HEK293 (cell line): Measurements from ENCODE around the gene CORO7.
A peak's percentile ranks its signal among the peaks of the same experiment; 100 is the strongest.

Experiments
- CTCF ChIA-PET: fragments of 350-600 bp; formaldehyde crosslinking; extraction: SDS; loops from one replicate; lab custom pipeline; 2021; ENCODE audit warnings: antibody characterized with exemption; lab: Yijun Ruan, JAX
- POLR2A ChIA-PET: fragments of 300-600 bp; formaldehyde crosslinking; extraction: SDS; loops from one replicate; lab custom pipeline; 2020; ENCODE audit warnings: antibody characterized with exemption, inconsistent platforms; lab: Yijun Ruan, JAX
- H3K27ac ChIP-seq: fragments of 200-500 bp; sonication (Bioruptor generic); 2 replicates; pipeline ENCODE4 v1.5.1; 2014; ENCODE audit warnings: low read depth, low read length, control low read depth, inconsistent platforms; ENCODE audit errors: extremely low read depth
- H3K36me3 ChIP-seq, 2 experiments: fragments of 200-500 bp in 1 of 2; sonication (Bioruptor generic) in 1 of 2; 1 replicate in 1 of 2; 2 replicates in 1 of 2; pipeline ENCODE4 v1.5.1; 2014 to 2017; ENCODE audit warnings: inconsistent platforms in 2 of 2, low read length in 2 of 2; ENCODE audit not compliant: control insufficient read depth in 2 of 2, insufficient read depth in 1 of 2
- H3K4me1 ChIP-seq: fragments of 200-500 bp; sonication (Bioruptor generic); 2 replicates; pipeline ENCODE4 v1.5.1; 2014; ENCODE audit warnings: mild to moderate bottlenecking, low read length, inconsistent platforms; ENCODE audit not compliant: control insufficient read depth, insufficient read depth
- H3K4me3 ChIP-seq: 2 replicates; pipeline ENCODE4 v1.5.1; 2011; ENCODE audit warnings: low read depth, mild to moderate bottlenecking, control low read depth, low read length, moderate library complexity
- H3K9me3 ChIP-seq: fragments of 200-500 bp; sonication (Bioruptor generic); 2 replicates; pipeline ENCODE4 v1.5.1; 2014; ENCODE audit warnings: low read depth, low read length, inconsistent platforms; ENCODE audit not compliant: control insufficient read depth, insufficient read depth
- GLIS1 ChIP-seq: fragments of 450-650 bp; formaldehyde crosslinking; IDR thresholded peaks from 2 replicates; pipeline ENCODE4 v1.5.1; 2016; ENCODE audit warnings: missing biosample characterization, missing genetic modification characterization
- HOXD13 ChIP-seq: sonication (generic); formaldehyde crosslinking; IDR thresholded peaks from 2 replicates; pipeline ENCODE4 v1.8.0; 2022; ENCODE audit warnings: missing genetic modification reagents, borderline replicate concordance
- IKZF3 ChIP-seq: fragments of 450-650 bp; IDR thresholded peaks from 2 replicates; pipeline ENCODE4 v1.5.0; 2018; ENCODE audit warnings: missing biosample characterization, mild to moderate bottlenecking, missing genetic modification characterization, moderate library complexity
- MZF1 ChIP-seq: fragments of 450-650 bp; formaldehyde crosslinking; IDR thresholded peaks from 2 replicates; pipeline ENCODE4 v1.5.1; 2017; ENCODE audit warnings: missing biosample characterization, missing genetic modification characterization, borderline replicate concordance
- ZBTB10 ChIP-seq: fragments of 450-650 bp; formaldehyde crosslinking; IDR thresholded peaks from 2 replicates; pipeline ENCODE4 v1.5.1; 2016; ENCODE audit warnings: missing biosample characterization, missing genetic modification characterization
- ZBTB20 ChIP-seq: fragments of 450-650 bp; formaldehyde crosslinking; IDR thresholded peaks from 2 replicates; pipeline ENCODE4 v1.5.1; 2016; ENCODE audit warnings: missing biosample characterization, missing genetic modification characterization
- ZBTB44 ChIP-seq: fragments of 450-650 bp; IDR thresholded peaks from 2 replicates; pipeline ENCODE4 v1.5.1; 2018; ENCODE audit warnings: missing biosample characterization, mild to moderate bottlenecking, missing genetic modification characterization
- ZFP37 ChIP-seq: fragments of 450-650 bp; formaldehyde crosslinking; IDR thresholded peaks from 2 replicates; pipeline ENCODE4 v1.5.1; 2016; ENCODE audit warnings: missing biosample characterization, missing genetic modification characterization
- ZFP41 ChIP-seq: fragments of 450-650 bp; formaldehyde crosslinking; IDR thresholded peaks from 2 replicates; pipeline ENCODE4 v1.5.1; 2016; ENCODE audit warnings: missing biosample characterization, missing genetic modification characterization, borderline replicate concordance
- ZNF121 ChIP-seq: fragments of 450-650 bp; formaldehyde crosslinking; IDR thresholded peaks from 2 replicates; pipeline ENCODE4 v1.5.1; 2016; ENCODE audit warnings: missing biosample characterization, missing genetic modification characterization
- ZNF146 ChIP-seq: fragments of 450-650 bp; formaldehyde crosslinking; IDR thresholded peaks from 2 replicates; pipeline ENCODE4 v1.5.1; 2016; ENCODE audit warnings: missing biosample characterization, missing genetic modification characterization
- ZNF2 ChIP-seq: fragments of 450-650 bp; formaldehyde crosslinking; IDR thresholded peaks from 2 replicates; pipeline ENCODE4 v1.5.1; 2016; ENCODE audit warnings: missing biosample characterization, missing genetic modification characterization
- ZNF335 ChIP-seq: fragments of 450-650 bp; formaldehyde crosslinking; conservative IDR thresholded peaks from 2 replicates; pipeline ENCODE4 v1.5.1; 2016; ENCODE audit warnings: missing biosample characterization, missing genetic modification characterization
- ZNF37A ChIP-seq: fragments of 450-650 bp; IDR thresholded peaks from 2 replicates; pipeline ENCODE4 v1.5.1; 2018; ENCODE audit warnings: missing biosample characterization, missing genetic modification characterization
- ZNF416 ChIP-seq: fragments of 450-650 bp; formaldehyde crosslinking; IDR thresholded peaks from 2 replicates; pipeline ENCODE4 v1.5.1; 2016; ENCODE audit warnings: missing biosample characterization, missing genetic modification characterization
- ZNF549 ChIP-seq: fragments of 450-650 bp; IDR thresholded peaks from 2 replicates; pipeline ENCODE4 v1.5.1; 2018; ENCODE audit warnings: missing biosample characterization, missing genetic modification characterization, mild to moderate bottlenecking, inconsistent platforms, moderate library complexity
- ZNF580 ChIP-seq: fragments of 450-650 bp; formaldehyde crosslinking; IDR thresholded peaks from 2 replicates; pipeline ENCODE4 v1.5.1; 2016; ENCODE audit warnings: missing biosample characterization, missing genetic modification characterization
- ZNF600 ChIP-seq: fragments of 450-650 bp; formaldehyde crosslinking; IDR thresholded peaks from 2 replicates; pipeline ENCODE4 v1.5.1; 2016; ENCODE audit warnings: missing biosample characterization, missing genetic modification characterization
- ZNF623 ChIP-seq: fragments of 450-650 bp; formaldehyde crosslinking; IDR thresholded peaks from 2 replicates; pipeline ENCODE4 v1.5.1; 2016; ENCODE audit warnings: missing biosample characterization, missing genetic modification characterization
- ZSCAN16 ChIP-seq: fragments of 450-650 bp; formaldehyde crosslinking; IDR thresholded peaks from 2 replicates; pipeline ENCODE4 v1.5.1; 2016; ENCODE audit warnings: missing biosample characterization, missing genetic modification characterization

The CORO7 gene

GRCh38 chr16:4350365-4350786 is 66.0 kb downstream of the CORO7 start:
- ChIA-PET POLR2A (interaction anchor here (0.6 kb wide), 1 partner anchor 77 kb away, joined by 4 read pairs; the partner anchor contains the start of gene TFAP4), CTCF (interaction anchor here (0.5 to 3.8 kb wide), 8 partner anchors 9 to 513 kb away, joined by 3 to 39 read pairs (median 4); no protein-coding TSS in a partner anchor)
- peaks cover 10% of the 10 kb centered on the region; the same call in 1 of the 2 replicates for H3K4me1 ChIP-seq
- peak overlapping the region; percentile 85 for H3K27ac ChIP-seq
- TF ChIP-seq IKZF3 (no peak), ZBTB10 (tag by site-specific recombination) (no peak), ZNF600 (tag by site-specific recombination) (no peak), ZFP37 (tag by site-specific recombination) (no peak), ZNF416 (no peak), ZNF580 (peak; percentile 23; the same call in 1 of the 2 replicates), GLIS1 (tag by site-specific recombination) (0 out of 2 replicates have a peak, but pooled peaks have one; percentile 24), ZNF335 (tag by site-specific recombination) (0 out of 2 replicates have a peak, but pooled peaks have one; percentile 24), ZNF2 (tag by site-specific recombination) (peak; percentile 74; the same call in 1 of the 2 replicates), ZNF146 (tag by site-specific recombination) (no peak), ZSCAN16 (tag by site-specific recombination) (no peak)
- TF ChIP-seq, all 188 proteins: peak for 4
- peaks cover 0 to 19% of the 10 kb centered on the region in 2 experiments; a peak in 2 of 3 replicates for H3K36me3 ChIP-seq
- H3K9me3 ChIP-seq = no peaks in the 10 kb centered on the region
- peak overlapping the region; percentile 95 for H3K4me3 ChIP-seq

GRCh38 chr16:4349332-4349731 is 67.1 kb downstream of the CORO7 start:
- POLR2A ChIA-PET = no interaction called here
- no peak overlapping the region for H3K4me3 ChIP-seq
- CTCF ChIA-PET = interaction anchor here (0.6 to 3.8 kb wide), 7 partner anchors 9 to 96 kb away, joined by 3 to 39 read pairs (median 3); no protein-coding TSS in a partner anchor

More at GRCh38 chr16:4349332-4349731, 67.1 kb downstream of the CORO7 start:
- Histone ChIP-seq H3K4me1 (peaks cover 12% of the 10 kb centered on the region; the same call in 1 of the 2 replicates), H3K9me3 (no peaks in the 10 kb centered on the region), H3K27ac (no peak overlapping the region), H3K36me3 (peaks cover 0 to 19% of the 10 kb centered on the region in 2 experiments; a peak in 2 of 3 replicates)
- peak; percentile 81 for TF ChIP-seq ZNF121
- TF ChIP-seq ZBTB44 = no peak
- no peak for TF ChIP-seq MZF1
- no peak for TF ChIP-seq ZNF549 (tag by site-specific recombination)
- TF ChIP-seq HOXD13 (CRISPR knock-in tag) = no peak
- TF ChIP-seq ZFP41 (tag by site-specific recombination) = no peak
- TF ChIP-seq ZNF37A (tag by site-specific recombination) = no peak
- TF ChIP-seq ZBTB20 (tag by site-specific recombination) = no peak
- TF ChIP-seq ZNF623 (tag by site-specific recombination) = no peak
